WERI-Rb-1 (cell line): ENCODE measurements around the gene NRDC.

Experiments used
- DNase-seq: peaks from one replicate; pipeline ENCODE4 v3.0.0-alpha.2; 2020
- H3K27ac ChIP-seq: fragments of 250-450 bp; sonication (Bioruptor Pico); 2 replicates; pipeline ENCODE4 v1.5.1; 2020; ENCODE audit warnings: mild to moderate bottlenecking, moderate library complexity
- H3K27me3 ChIP-seq: fragments of 250-450 bp; sonication (Bioruptor Pico); 2 replicates; pipeline ENCODE4 v1.5.1; 2021; ENCODE audit warnings: mild to moderate bottlenecking, low read depth, moderate library complexity; ENCODE audit not compliant: insufficient read depth, severe bottlenecking
- H3K36me3 ChIP-seq: fragments of 250-450 bp; sonication (Bioruptor Pico); 2 replicates; pipeline ENCODE4 v1.5.1; 2020; ENCODE audit warnings: mild to moderate bottlenecking, moderate library complexity
- H3K4me3 ChIP-seq: 2 replicates; pipeline ENCODE4 v1.5.1; 2011; ENCODE audit warnings: low read depth, mild to moderate bottlenecking, control low read depth, low read length
- H3K9me3 ChIP-seq: fragments of 250-450 bp; sonication (Bioruptor Pico); 2 replicates; pipeline ENCODE4 v1.5.1; 2021; ENCODE audit warnings: mild to moderate bottlenecking, moderate library complexity; ENCODE audit not compliant: severe bottlenecking
- CTCF ChIP-seq: IDR thresholded peaks from 2 replicates; pipeline ENCODE4 v1.5.1; 2011; ENCODE audit warnings: low read depth, mild to moderate bottlenecking, control low read depth, inconsistent platforms, low read length

Gene NRDC

DNA sequence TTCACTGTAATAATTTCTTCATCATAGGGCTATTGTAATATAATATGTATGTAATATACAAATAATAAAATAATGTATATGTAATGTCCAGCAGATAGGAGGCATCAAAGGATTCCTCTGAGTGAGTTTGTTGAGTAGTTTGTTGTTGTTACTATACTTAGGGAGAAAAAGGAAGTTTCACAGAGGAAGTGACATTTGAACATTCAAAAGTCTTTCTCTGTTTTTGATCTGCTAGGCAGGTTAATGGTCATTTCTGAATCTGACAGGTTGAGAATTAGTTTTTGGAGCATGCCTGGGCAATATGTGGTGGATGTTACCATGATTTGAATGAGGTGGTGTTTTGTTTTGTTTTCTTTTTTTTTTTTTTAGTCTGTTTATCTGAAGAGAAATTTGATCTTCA, 102.1 kb downstream of the NRDC start:
- TF ChIP-seq CTCF = no peak
- H3K4me3 ChIP-seq = no peak overlapping the region
- no peaks in the 10 kb centered on the region for H3K9me3 ChIP-seq
- DNase-seq = no peak
- no peaks in the 10 kb centered on the region for H3K27me3 ChIP-seq
- no peak overlapping the region for H3K27ac ChIP-seq
- peaks cover 24% of the 10 kb centered on the region for H3K36me3 ChIP-seq

GRCh38 chr1:51768971-51769588, 109.4 kb downstream of the NRDC start:
- DNase-seq = peak; percentile 16
- H3K4me3 ChIP-seq = no peak overlapping the region
- H3K27me3 ChIP-seq = no peaks in the 10 kb centered on the region
- no peak overlapping the region for H3K27ac ChIP-seq
- no peaks in the 10 kb centered on the region for H3K9me3 ChIP-seq
- H3K36me3 ChIP-seq = peaks cover 16% of the 10 kb centered on the region
- TF ChIP-seq CTCF = peak; percentile 71

DNA sequence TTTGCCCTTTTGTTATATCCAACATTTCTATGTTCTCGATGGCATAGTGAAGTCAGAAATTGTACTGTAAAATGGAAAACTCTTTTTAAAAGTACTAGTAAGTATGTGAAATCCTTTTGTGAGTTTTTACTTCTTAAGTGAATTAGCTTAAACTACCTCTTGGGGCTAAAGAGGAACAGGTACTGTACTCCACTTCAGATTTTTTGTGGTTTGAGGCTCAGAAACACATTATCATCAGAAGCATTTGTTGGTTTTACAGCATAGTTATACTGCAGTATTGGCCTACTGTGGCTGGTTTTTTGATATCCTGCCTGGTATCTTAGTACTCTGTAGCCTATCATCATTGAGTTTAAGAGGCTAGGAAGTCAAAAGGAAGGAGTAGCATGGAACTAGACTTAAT, 117.2 kb downstream of the NRDC start:
- H3K36me3 ChIP-seq = peaks cover 1% of the 10 kb centered on the region; the same call in 1 of the 2 replicates
- no peak for TF ChIP-seq CTCF
- no peak overlapping the region for H3K4me3 ChIP-seq

GRCh38 chr1:51760872-51761271, 117.7 kb downstream of the NRDC start:
- Histone ChIP-seq H3K27me3 (no peaks in the 10 kb centered on the region), H3K36me3 (peaks cover 3% of the 10 kb centered on the region; the same call in 1 of the 2 replicates), H3K9me3 (no peaks in the 10 kb centered on the region), H3K4me3 (no peak overlapping the region), H3K27ac (no peak overlapping the region)
- TF ChIP-seq CTCF = no peak
- no peak for DNase-seq

More for the DNA sequence above, 117.2 kb downstream of the NRDC start:
- DNase-seq = no peak
- H3K27ac ChIP-seq = no peak overlapping the region
- no peaks in the 10 kb centered on the region for H3K27me3 ChIP-seq
- no peaks in the 10 kb centered on the region for H3K9me3 ChIP-seq

DNA sequence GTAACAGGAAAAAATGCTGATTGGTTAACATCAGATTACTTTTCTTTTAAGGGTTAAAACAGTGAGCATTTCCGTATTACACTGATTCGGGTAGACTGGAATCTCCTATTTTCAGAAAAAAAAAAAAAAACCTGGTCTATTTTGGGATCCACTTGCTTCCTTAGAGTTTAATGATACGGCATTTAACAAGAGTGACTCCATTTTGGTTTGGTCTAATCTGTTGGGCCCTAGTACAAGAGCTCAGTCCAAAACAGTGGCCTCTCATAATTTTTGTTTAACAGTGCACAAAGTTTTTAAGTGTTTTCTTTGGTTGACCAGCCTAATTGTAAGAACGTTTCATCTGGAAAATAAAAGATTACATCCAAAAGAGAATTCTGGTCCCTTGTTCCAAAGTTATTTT, 120.2 kb downstream of the NRDC start:
- TF ChIP-seq CTCF = no peak
- Histone ChIP-seq H3K9me3 (no peaks in the 10 kb centered on the region), H3K27me3 (no peaks in the 10 kb centered on the region), H3K36me3 (peaks cover 5% of the 10 kb centered on the region; the same call in 1 of the 2 replicates), H3K27ac (no peak overlapping the region), H3K4me3 (no peak overlapping the region)
- DNase-seq = no peak

DNA sequence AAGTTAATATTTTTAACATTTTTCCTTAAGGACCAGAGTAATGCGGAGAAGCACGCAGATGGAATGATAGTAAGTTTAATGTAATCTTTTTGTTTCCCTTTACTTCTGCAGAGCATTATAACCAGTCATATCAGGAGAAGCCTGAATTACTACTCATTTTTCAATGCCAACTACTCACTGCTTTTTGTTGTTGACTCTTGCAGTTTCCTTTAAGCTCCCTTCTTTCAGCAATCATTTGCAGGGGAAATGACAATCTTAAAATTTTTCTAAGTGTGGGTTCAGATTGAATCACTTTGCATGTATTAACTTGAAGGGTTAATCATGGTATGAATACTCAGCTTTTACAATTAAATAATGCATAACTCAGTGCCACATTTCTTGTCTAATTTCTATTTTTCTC, 122.2 kb downstream of the NRDC start:
- peaks cover 5% of the 10 kb centered on the region; the same call in 1 of the 2 replicates for H3K36me3 ChIP-seq
- H3K27ac ChIP-seq = no peak overlapping the region
- H3K9me3 ChIP-seq = no peaks in the 10 kb centered on the region
- DNase-seq = no peak
- H3K4me3 ChIP-seq = no peak overlapping the region
- no peak for TF ChIP-seq CTCF
- H3K27me3 ChIP-seq = no peaks in the 10 kb centered on the region
